ENCODE results near the gene KIF21B. TPM values are rescaled to one million over a fixed set of nuclear protein-coding genes. Genes with fewer than 3 reads are reported as not detected.

KIF21B gene
- total and polyA plus RNA-seq, 2 experiments from 2014 or later = 4.6 to 34.3 TPM

GRCh38 chr1:201013991-201014815, 9.3 kb downstream of the KIF21B start:
- Histone ChIP-seq H3K9me2 (ENCODE audit: insufficient read depth) (no peaks in the 10 kb centered on the region), H3K36me3 (ENCODE audit: insufficient read depth) (no peaks in the 10 kb centered on the region), H3K4me3 (peak overlapping the region; percentile 34), H4K20me1 (replicated peaks; ENCODE audit: insufficient read depth) (peaks cover 11% of the 10 kb centered on the region), H3F3A (replicated peaks; ENCODE audit: low read depth) (peaks cover 2% of the 10 kb centered on the region; the same call in 1 of the 2 replicates), H3K27me3 (ENCODE audit: insufficient read depth) (no peaks in the 10 kb centered on the region), H3K27ac (ENCODE audit: low read depth) (peak overlapping the region; percentile 13; the same call in 1 of the 2 replicates), H3K4me1 (ENCODE audit: insufficient read depth) (peaks cover 35% of the 10 kb centered on the region), H3K4me2 (peak overlapping the region; percentile 70), H2AFZ (peak overlapping the region; percentile 28; the same call in 1 of the 2 replicates), H3K79me2 (replicated peaks; ENCODE audit: insufficient read depth) (peaks cover 50% of the 10 kb centered on the region)
- H3K27ac Mint-ChIP-seq = no peak overlapping the region; the same call in 1 of the 2 replicates
- peak overlapping the region; percentile 47 for H3K4me3 Mint-ChIP-seq
- peaks cover 15% of the 10 kb centered on the region for H3K27me3 Mint-ChIP-seq (ENCODE audit: insufficient read depth, low read depth, poor library complexity)
- no peaks in the 10 kb centered on the region for H3K9me3 Mint-ChIP-seq
- H3K4me1 Mint-ChIP-seq = peaks cover 52% of the 10 kb centered on the region
- ATAC-seq = peak; percentile 91
- no peak for TF ChIP-seq NANOG (IDR thresholded peaks at IDR 0.05; ENCODE audit: borderline replicate concordance)
- peak; percentile 42; the same call in 1 of the 2 replicates for TF ChIP-seq POLR2AphosphoS5 (IDR thresholded peaks at IDR 0.05; ENCODE audit: low read depth)
- TF ChIP-seq CREB1 (CRISPR knock-in tag; IDR thresholded peaks at IDR 0.05; ENCODE audit: low read depth) = peak; percentile 86
- peak; percentile 91 for DNase-seq (ENCODE audit: low spot score)
- 0 out of 3 replicates have a peak, but pooled peaks cover under 1% of the 10 kb centered on the region for H3K36me3 Mint-ChIP-seq (ENCODE audit: low read depth)

- ATAC-seq (no peak), DNase-seq (ENCODE audit: low spot score) (no peak)
- peaks cover 2% of the 10 kb centered on the region; the same call in 1 of the 2 replicates for H3F3A ChIP-seq (replicated peaks; ENCODE audit: low read depth)
- no peaks in the 10 kb centered on the region for H3K9me3 Mint-ChIP-seq
- H3K4me1 Mint-ChIP-seq = peaks cover 43% of the 10 kb centered on the region
- no peaks in the 10 kb centered on the region for H3K36me3 Mint-ChIP-seq (ENCODE audit: low read depth)
- H3K27ac Mint-ChIP-seq = no peak overlapping the region
- no peaks in the 10 kb centered on the region for H3K27me3 ChIP-seq (ENCODE audit: insufficient read depth)
- H3K4me3 Mint-ChIP-seq = no peak overlapping the region
- no peak overlapping the region for H3K4me2 ChIP-seq
- H3K4me3 ChIP-seq = no peak overlapping the region
- TF ChIP-seq JUNB (IDR thresholded peaks at IDR 0.05; ENCODE audit: unreplicated experiment) (no peak), ZNF331 (CRISPR knock-in tag; IDR thresholded peaks at IDR 0.05; ENCODE audit: low read depth) (no peak)
- TF ChIP-seq, protein P1, sequence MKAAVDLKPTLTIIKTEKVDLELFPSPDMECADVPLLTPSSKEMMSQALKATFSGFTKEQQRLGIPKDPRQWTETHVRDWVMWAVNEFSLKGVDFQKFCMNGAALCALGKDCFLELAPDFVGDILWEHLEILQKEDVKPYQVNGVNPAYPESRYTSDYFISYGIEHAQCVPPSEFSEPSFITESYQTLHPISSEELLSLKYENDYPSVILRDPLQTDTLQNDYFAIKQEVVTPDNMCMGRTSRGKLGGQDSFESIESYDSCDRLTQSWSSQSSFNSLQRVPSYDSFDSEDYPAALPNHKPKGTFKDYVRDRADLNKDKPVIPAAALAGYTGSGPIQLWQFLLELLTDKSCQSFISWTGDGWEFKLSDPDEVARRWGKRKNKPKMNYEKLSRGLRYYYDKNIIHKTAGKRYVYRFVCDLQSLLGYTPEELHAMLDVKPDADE (IDR thresholded peaks at IDR 0.05) = no peak
- TF ChIP-seq, protein P2, sequence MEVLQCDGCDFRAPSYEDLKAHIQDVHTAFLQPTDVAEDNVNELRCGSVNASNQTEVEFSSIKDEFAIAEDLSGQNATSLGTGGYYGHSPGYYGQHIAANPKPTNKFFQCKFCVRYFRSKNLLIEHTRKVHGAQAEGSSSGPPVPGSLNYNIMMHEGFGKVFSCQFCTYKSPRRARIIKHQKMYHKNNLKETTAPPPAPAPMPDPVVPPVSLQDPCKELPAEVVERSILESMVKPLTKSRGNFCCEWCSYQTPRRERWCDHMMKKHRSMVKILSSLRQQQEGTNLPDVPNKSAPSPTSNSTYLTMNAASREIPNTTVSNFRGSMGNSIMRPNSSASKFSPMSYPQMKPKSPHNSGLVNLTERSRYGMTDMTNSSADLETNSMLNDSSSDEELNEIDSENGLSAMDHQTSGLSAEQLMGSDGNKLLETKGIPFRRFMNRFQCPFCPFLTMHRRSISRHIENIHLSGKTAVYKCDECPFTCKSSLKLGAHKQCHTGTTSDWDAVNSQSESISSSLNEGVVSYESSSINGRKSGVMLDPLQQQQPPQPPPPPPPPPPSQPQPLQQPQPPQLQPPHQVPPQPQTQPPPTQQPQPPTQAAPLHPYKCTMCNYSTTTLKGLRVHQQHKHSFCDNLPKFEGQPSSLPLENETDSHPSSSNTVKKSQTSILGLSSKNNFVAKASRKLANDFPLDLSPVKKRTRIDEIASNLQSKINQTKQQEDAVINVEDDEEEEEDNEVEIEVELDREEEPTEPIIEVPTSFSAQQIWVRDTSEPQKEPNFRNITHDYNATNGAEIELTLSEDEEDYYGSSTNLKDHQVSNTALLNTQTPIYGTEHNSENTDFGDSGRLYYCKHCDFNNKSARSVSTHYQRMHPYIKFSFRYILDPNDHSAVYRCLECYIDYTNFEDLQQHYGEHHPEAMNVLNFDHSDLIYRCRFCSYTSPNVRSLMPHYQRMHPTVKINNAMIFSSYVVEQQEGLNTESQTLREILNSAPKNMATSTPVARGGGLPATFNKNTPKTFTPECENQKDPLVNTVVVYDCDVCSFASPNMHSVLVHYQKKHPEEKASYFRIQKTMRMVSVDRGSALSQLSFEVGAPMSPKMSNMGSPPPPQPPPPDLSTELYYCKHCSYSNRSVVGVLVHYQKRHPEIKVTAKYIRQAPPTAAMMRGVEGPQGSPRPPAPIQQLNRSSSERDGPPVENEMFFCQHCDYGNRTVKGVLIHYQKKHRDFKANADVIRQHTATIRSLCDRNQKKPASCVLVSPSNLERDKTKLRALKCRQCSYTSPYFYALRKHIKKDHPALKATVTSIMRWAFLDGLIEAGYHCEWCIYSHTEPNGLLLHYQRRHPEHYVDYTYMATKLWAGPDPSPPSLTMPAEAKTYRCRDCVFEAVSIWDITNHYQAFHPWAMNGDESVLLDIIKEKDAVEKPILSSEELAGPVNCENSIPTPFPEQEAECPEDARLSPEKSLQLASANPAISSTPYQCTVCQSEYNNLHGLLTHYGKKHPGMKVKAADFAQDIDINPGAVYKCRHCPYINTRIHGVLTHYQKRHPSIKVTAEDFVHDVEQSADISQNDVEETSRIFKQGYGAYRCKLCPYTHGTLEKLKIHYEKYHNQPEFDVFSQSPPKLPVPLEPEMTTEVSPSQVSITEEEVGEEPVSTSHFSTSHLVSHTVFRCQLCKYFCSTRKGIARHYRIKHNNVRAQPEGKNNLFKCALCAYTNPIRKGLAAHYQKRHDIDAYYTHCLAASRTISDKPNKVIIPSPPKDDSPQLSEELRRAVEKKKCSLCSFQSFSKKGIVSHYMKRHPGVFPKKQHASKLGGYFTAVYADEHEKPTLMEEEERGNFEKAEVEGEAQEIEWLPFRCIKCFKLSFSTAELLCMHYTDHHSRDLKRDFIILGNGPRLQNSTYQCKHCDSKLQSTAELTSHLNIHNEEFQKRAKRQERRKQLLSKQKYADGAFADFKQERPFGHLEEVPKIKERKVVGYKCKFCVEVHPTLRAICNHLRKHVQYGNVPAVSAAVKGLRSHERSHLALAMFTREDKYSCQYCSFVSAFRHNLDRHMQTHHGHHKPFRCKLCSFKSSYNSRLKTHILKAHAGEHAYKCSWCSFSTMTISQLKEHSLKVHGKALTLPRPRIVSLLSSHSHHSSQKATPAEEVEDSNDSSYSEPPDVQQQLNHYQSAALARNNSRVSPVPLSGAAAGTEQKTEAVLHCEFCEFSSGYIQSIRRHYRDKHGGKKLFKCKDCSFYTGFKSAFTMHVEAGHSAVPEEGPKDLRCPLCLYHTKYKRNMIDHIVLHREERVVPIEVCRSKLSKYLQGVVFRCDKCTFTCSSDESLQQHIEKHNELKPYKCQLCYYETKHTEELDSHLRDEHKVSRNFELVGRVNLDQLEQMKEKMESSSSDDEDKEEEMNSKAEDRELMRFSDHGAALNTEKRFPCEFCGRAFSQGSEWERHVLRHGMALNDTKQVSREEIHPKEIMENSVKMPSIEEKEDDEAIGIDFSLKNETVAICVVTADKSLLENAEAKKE (CRISPR knock-in tag; IDR thresholded peaks at IDR 0.05) = no peak
- TF ChIP-seq, protein P3, sequence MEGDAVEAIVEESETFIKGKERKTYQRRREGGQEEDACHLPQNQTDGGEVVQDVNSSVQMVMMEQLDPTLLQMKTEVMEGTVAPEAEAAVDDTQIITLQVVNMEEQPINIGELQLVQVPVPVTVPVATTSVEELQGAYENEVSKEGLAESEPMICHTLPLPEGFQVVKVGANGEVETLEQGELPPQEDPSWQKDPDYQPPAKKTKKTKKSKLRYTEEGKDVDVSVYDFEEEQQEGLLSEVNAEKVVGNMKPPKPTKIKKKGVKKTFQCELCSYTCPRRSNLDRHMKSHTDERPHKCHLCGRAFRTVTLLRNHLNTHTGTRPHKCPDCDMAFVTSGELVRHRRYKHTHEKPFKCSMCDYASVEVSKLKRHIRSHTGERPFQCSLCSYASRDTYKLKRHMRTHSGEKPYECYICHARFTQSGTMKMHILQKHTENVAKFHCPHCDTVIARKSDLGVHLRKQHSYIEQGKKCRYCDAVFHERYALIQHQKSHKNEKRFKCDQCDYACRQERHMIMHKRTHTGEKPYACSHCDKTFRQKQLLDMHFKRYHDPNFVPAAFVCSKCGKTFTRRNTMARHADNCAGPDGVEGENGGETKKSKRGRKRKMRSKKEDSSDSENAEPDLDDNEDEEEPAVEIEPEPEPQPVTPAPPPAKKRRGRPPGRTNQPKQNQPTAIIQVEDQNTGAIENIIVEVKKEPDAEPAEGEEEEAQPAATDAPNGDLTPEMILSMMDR (conservative IDR thresholded peaks at IDR 0.05; ENCODE audit: low read depth in 2 of 2) = no peak
- H3K27ac ChIP-seq (ENCODE audit: low read depth) = no peak overlapping the region
- H3K36me3 ChIP-seq (ENCODE audit: insufficient read depth) = no peaks in the 10 kb centered on the region
- peaks cover 14% of the 10 kb centered on the region for H3K27me3 Mint-ChIP-seq (ENCODE audit: insufficient read depth, low read depth, poor library complexity)
- peaks cover 8% of the 10 kb centered on the region; the same call in 1 of the 2 replicates for H4K20me1 ChIP-seq (replicated peaks; ENCODE audit: insufficient read depth)
- H3K4me1 ChIP-seq (ENCODE audit: insufficient read depth) = peaks cover 33% of the 10 kb centered on the region
- H3K79me2 ChIP-seq (replicated peaks; ENCODE audit: insufficient read depth) = peaks cover 39% of the 10 kb centered on the region
- H2AFZ ChIP-seq = no peak overlapping the region
- H3K9me2 ChIP-seq (ENCODE audit: insufficient read depth) = no peaks in the 10 kb centered on the region
Observed at GRCh38 chr1:201013031-201013485, 10.5 kb downstream of the KIF21B start.

Data from GM23338 (cell line).